A673 (cell line): ENCODE data around the gene ALKBH4.

Experiments used
- EZH2 ChIP-seq: fragments of 200-600 bp; sonication (generic); IDR thresholded peaks from 2 replicates; pipeline ENCODE4 v1.6.1; 2017; ENCODE audit warnings: borderline replicate concordance, low read depth, mild to moderate bottlenecking, mixed read lengths, antibody characterized with exemption, low read length; ENCODE audit not compliant: poor library complexity, severe bottlenecking
- TF ChIP-seq, protein P1 (sequence below): fragments of 300-800, 200-600 bp; sonication (generic); conservative IDR thresholded peaks from 2 replicates; pipeline ENCODE4 v1.5.1; 2017; ENCODE audit warnings: low read depth, mild to moderate bottlenecking, antibody characterized with exemption, low read length, moderate library complexity, mixed read lengths

DNA sequence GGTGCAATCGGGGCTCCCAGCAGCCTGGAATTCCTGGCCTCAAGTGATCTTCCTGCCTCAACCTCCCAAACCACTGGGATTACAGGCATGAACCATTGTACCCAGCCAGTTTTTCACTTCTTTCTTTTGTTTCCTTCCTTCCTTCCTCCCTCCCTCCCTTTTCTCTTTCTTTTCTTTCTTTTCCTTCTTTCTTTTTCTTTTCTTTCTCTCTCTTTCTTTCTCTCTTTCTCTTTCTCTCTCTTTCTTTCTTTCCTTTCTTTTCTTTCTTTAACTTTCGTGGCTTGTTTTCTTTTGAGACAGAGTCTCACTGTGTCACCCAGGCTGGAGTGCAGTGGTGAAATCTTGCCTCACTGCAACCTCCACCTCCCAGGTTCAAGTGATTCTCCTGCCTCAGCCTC, 19.0 kb downstream of the ALKBH4 start:
- TF ChIP-seq, protein P1, sequence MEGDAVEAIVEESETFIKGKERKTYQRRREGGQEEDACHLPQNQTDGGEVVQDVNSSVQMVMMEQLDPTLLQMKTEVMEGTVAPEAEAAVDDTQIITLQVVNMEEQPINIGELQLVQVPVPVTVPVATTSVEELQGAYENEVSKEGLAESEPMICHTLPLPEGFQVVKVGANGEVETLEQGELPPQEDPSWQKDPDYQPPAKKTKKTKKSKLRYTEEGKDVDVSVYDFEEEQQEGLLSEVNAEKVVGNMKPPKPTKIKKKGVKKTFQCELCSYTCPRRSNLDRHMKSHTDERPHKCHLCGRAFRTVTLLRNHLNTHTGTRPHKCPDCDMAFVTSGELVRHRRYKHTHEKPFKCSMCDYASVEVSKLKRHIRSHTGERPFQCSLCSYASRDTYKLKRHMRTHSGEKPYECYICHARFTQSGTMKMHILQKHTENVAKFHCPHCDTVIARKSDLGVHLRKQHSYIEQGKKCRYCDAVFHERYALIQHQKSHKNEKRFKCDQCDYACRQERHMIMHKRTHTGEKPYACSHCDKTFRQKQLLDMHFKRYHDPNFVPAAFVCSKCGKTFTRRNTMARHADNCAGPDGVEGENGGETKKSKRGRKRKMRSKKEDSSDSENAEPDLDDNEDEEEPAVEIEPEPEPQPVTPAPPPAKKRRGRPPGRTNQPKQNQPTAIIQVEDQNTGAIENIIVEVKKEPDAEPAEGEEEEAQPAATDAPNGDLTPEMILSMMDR = no peak
- TF ChIP-seq EZH2 = no peak
